MM.1S (cell line): ENCODE results near the gene ERCC5.

Experiments used
- CTCF ChIP-seq: fragments of 300-600 bp; sonication (generic); IDR thresholded peaks from 2 replicates; pipeline ENCODE4 v1.5.1; 2016; ENCODE audit warnings: antibody characterized with exemption, low read length, mixed read lengths
- EZH2 ChIP-seq: fragments of 300-600 bp; sonication (generic); optimal IDR thresholded peaks from 2 replicates; pipeline ENCODE3; 2017; ENCODE audit warnings: low read depth, mild to moderate bottlenecking, antibody characterized with exemption, low read length, mixed read lengths

- TF ChIP-seq CTCF (no peak), EZH2 (no peak)
Observed at GRCh38 chr13:102814025-102814607, 31.7 kb upstream of the ERCC5 start.
